Measurements from ENCODE around the gene SP140. TPM values are rescaled to one million over a fixed set of nuclear protein-coding genes. Genes with fewer than 3 reads are reported as not detected.

SP140 gene
- polyA plus RNA-seq, 3 donors, result 2.5 to 7.3 (median 5.9) TPM

DNA sequence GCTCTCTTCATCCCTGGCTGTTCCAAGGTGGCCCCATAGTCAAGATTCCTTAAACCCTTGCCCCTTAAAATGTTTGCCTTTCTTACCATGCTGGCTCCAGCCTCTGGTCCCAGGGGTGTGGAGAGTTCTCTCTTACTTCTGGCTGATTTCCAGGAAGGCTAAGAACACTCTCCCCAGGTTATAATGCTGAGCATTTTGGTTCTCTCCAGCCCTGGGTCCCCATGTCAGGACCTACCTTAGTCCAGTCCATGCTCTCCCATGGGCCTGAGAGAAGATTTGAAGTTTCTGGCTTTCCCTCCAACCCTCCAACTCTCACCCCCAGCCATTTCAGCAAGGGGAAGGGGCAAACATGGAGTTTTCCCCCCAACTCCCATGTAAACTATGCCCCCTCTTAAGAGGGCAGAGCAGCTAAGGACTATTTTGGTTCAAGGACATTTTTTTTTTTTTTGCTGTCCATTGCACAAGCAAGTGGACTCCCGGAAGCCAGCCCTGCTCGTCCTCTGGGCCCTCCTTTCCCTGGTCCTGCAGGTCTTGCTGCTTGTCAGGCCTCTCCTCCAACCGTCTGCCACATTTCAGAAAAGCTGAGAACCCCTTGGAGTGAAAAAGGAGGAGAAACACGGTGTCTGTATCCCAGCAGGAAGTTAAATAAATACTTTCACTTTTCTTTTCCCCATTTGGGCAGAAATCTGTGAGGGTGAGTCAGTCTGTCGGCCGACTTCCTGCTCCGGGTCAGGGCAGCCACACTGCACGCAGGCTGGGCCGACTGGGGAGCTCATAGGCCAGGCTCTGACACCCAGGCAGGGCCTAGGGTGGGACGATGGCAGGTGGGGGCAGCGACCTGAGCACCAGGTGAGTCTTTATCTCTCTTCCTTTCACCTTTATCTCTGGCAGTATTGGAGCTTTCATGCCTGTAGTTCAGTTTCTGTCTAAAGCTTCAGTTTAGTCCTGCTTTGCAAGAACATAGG lies 101.2 kb downstream of the SP140 start, which contains the start of gene SP140L:
SP140L (plus strand) TSS at position 741 of the 965 bp plus-strand sequence; CDS start at position 818, 77 bp downstream.
- Histone ChIP-seq H3K27me3 (ENCODE audit: control insufficient read depth in 2 of 2, insufficient read depth in 2 of 2, low read length in 2 of 2) (no peaks in the 10 kb centered on the region), H3K36me3 (replicated peaks in 1 of 2; ENCODE audit: control insufficient read depth in 1 of 2, insufficient read depth in 2 of 2, low read length in 2 of 2) (no peaks in the 10 kb centered on the region), H3K4me3 (replicated peaks in 1 of 3; ENCODE audit: low read depth in 2 of 3, low read length in 3 of 3) (peak within 1 kb of the TSS; percentile 49 to 72 (median 55)), H4K20me1 (ENCODE audit: insufficient read depth, low read length) (peaks cover 5% of the 10 kb centered on the region), H3K4me1 (ENCODE audit: control insufficient read depth in 1 of 2, insufficient read depth in 2 of 2, low read length in 2 of 2) (peaks cover 44 to 69% of the 10 kb centered on the region in 2 donors), H3K4me2 (replicated peaks; ENCODE audit: extremely low read depth, low read length, poor library complexity, severe bottlenecking) (peak within 1 kb of the TSS; percentile 66), H3K9ac (ENCODE audit: insufficient read depth, low read length, poor library complexity, severe bottlenecking) (peak within 1 kb of the TSS; percentile 85), H3K79me2 (ENCODE audit: insufficient read depth, low read length) (peaks cover 27% of the 10 kb centered on the region), H3K27ac (ENCODE audit: low read depth in 1 of 2, low read length in 2 of 2) (peak within 1 kb of the TSS; percentile 96 to 99), H3K9me3 (replicated peaks in 1 of 2; ENCODE audit: control insufficient read depth in 1 of 2, insufficient read depth in 1 of 2, low read length in 2 of 2) (peaks cover 0 to 10% of the 10 kb centered on the region in 2 donors), H2AFZ (ENCODE audit: insufficient read depth, low read depth, low read length, poor library complexity, severe bottlenecking) (peak within 1 kb of the TSS; percentile 79)
- WGBS (ENCODE audit: insufficient coverage), result 0% methylated on average over 3 of the region's 11 CpGs
- Mint-ChIP-seq H3K27ac (peak within 1 kb of the TSS; percentile 98 to 100 (median 99)), H3K27me3 (ENCODE audit: low read depth in 3 of 3) (peaks cover 0 to 8% (median 2%) of the 10 kb centered on the region in 3 donors), H3K4me1 (peaks cover 65% of the 10 kb centered on the region), H3K9me3 (peaks cover 6 to 21% (median 11%) of the 10 kb centered on the region in 7 donors), H3K36me3 (peaks cover under 1 to 16% of the 10 kb centered on the region in 2 donors), H3K4me3 (peak within 1 kb of the TSS; percentile 80 to 95)
- intact Hi-C loops (cut with micrococcal nuclease), result loop anchor here (5.0 to 10.0 kb wide), 5 partner anchors 86 to 402 kb away; partner anchors contain the start of genes FBXO36 (in 1 of the 2), SP100 (in 1 of the 2), SP110 (in 1 of the 2) and TRIP12 (in 1 of the 2)
- peak; percentile 86 to 92 (median 89) for DNase-seq
- no peak for TF ChIP-seq CTCF (IDR thresholded peaks at IDR 0.05)
